Ureter (tissue), 1 donor: Measurements from ENCODE around the gene NINL. TPM values are rescaled to one million over a fixed set of nuclear protein-coding genes. Genes with fewer than 3 reads are reported as not detected.
A peak's percentile ranks its signal among the peaks of the same experiment; 100 is the strongest.

ENCODE experiments used
- DNase-seq: peaks from one replicate; pipeline ENCODE4 v3.0.0-alpha.2; 2020; ENCODE audit warnings: low spot score
- total RNA-seq: library from RNA; stranded (reverse); gene quantifications from one replicate; pipeline ENCODE4 v1.2.4, GENCODE V29; 2023
- donor health status: DM: yes; HTN: yes; CAD: no.

Gene NINL
- total RNA-seq, 1 donor from 2014 or later: 11.3 TPM

- no peak for DNase-seq
Observed at GRCh38 chr20:25408170-25408547, 177.2 kb downstream of the NINL start.

- peak; percentile 80 for DNase-seq
Observed at GRCh38 chr20:25407311-25408169, 177.8 kb downstream of the NINL start, which contains the start of gene GINS1. Gene GINS1, plus strand, starts transcription at chr20:25407673. Its CDS starts 148 bp downstream, at chr20:25407821.

Other genes starting within 250 kb of the NINL start
- 105 TPM for gene ABHD12, start 194.7 kb downstream of the NINL start, total RNA-seq
- 3.8 TPM for gene GINS1, start 177.9 kb downstream of the NINL start, total RNA-seq
- 5.1 TPM for gene NANP, start 38.5 kb upstream of the NINL start, total RNA-seq
- 32.3 TPM for gene ZNF337, start 111.3 kb upstream of the NINL start, total RNA-seq